T-cell (primary cell): ENCODE data around the gene YEATS2. TPM values are rescaled to one million over a fixed set of nuclear protein-coding genes. Genes with fewer than 3 reads are reported as not detected.

Source experiments
- ATAC-seq, 4 experiments: fragments of 200-7000 bp in 3 of 4; fragments of 150-1000 bp in 1 of 4; cut with Tn5 transposase; replicated peaks in 1 of 4; 1 replicate in 3 of 4; 2 replicates in 1 of 4; pipeline ENCODE4 v1.10.0; 2021; ENCODE audit warnings: moderate library complexity in 3 of 4, mild to moderate bottlenecking in 2 of 4, moderate number of reproducible peaks in 1 of 4
- CTCF ChIA-PET, 2 donors: fragments of 300-600 bp; sonication (Branson Sonifier 250); formaldehyde crosslinking; loops; one replicate each; lab custom pipeline; 2022; ENCODE audit warnings: antibody characterized with exemption in 2 of 2; lab: Charles Lee
- POLR2A ChIA-PET, 2 donors: fragments of 300-600 bp; sonication (Branson Sonifier 250); formaldehyde crosslinking; loops; one replicate each; lab custom pipeline; 2022; ENCODE audit warnings: antibody characterized with exemption in 2 of 2; lab: Charles Lee
- DNase-seq, 35 experiments: peaks; one replicate each; pipeline versions ENCODE4 v3.0.0 to v3.0.0-alpha.2; 2013 to 2023
- H3K27ac ChIP-seq: one replicate; pipeline ENCODE4 v1.5.1; 2013; ENCODE audit warnings: low read length
- H3K27me3 ChIP-seq, 2 experiments: replicated peaks in 1 of 2; 1 replicate in 1 of 2; 2 replicates in 1 of 2; pipeline versions ENCODE4 v1.6.1 to v1.7.0; 2013; ENCODE audit warnings: low read length in 1 of 2, mixed read lengths in 1 of 2; ENCODE audit not compliant: control insufficient read depth in 2 of 2, insufficient read depth in 2 of 2; ENCODE audit errors: extremely low read depth in 1 of 2
- H3K36me3 ChIP-seq, 2 donors: 1 replicate in 1 of 2; 2 replicates in 1 of 2; pipeline versions ENCODE4 v1.6.1 to v1.7.0; 2013; ENCODE audit warnings: low read length in 1 of 2; ENCODE audit not compliant: control insufficient read depth in 2 of 2, insufficient read depth in 1 of 2; ENCODE audit errors: extremely low read depth in 1 of 2
- H3K4me1 ChIP-seq, 2 experiments: 1 replicate in 1 of 2; 2 replicates in 1 of 2; pipeline versions ENCODE4 v1.6.1 to v1.7.0; 2013; ENCODE audit warnings: low read length in 2 of 2, mixed read lengths in 1 of 2; ENCODE audit not compliant: insufficient read depth in 2 of 2, control insufficient read depth in 1 of 2; ENCODE audit errors: extremely low read depth in 1 of 2
- H3K4me3 ChIP-seq, 2 donors: 1 replicate in 1 of 2; 2 replicates in 1 of 2; pipeline versions ENCODE4 v1.5.1 to v1.7.0; 2013; ENCODE audit warnings: mild to moderate bottlenecking in 2 of 2, low read length in 1 of 2, moderate library complexity in 1 of 2; ENCODE audit not compliant: control insufficient read depth in 1 of 2; ENCODE audit errors: extremely low read depth in 1 of 2
- H3K9me3 ChIP-seq: 2 replicates; pipeline ENCODE4 v1.7.0; 2013
- H3K27ac Mint-ChIP-seq, 2 donors: one replicate each; pipeline ENCODE4 v1.8.0; 2020 to 2021; ENCODE audit warnings: mild to moderate bottlenecking in 2 of 2, mixed read lengths in 2 of 2
- H3K27me3 Mint-ChIP-seq, 2 donors: one replicate each; pipeline ENCODE4 v1.8.0; 2021 to 2022; ENCODE audit warnings: mixed read lengths in 2 of 2
- H3K36me3 Mint-ChIP-seq: one replicate; pipeline ENCODE4 v1.8.0; 2021; ENCODE audit warnings: mixed read lengths
- H3K4me1 Mint-ChIP-seq, 3 donors: one replicate each; pipeline ENCODE4 v1.8.0; 2020 to 2022; ENCODE audit warnings: mixed read lengths in 3 of 3, mild to moderate bottlenecking in 1 of 3
- H3K4me3 Mint-ChIP-seq, 3 donors: one replicate each; pipeline ENCODE4 v1.8.0; 2020 to 2022; ENCODE audit warnings: mild to moderate bottlenecking in 3 of 3, mixed read lengths in 3 of 3, moderate library complexity in 3 of 3
- H3K9me3 Mint-ChIP-seq, 3 donors: one replicate each; pipeline ENCODE4 v1.8.0; 2020 to 2022; ENCODE audit warnings: mixed read lengths in 3 of 3
- WGBS: methylation state at CpG from one replicate; pipeline ENCODE4 v1.1.5; 2013; ENCODE audit warnings: missing lambda C conversion rate; ENCODE audit not compliant: insufficient coverage; 5-methylcytosine and 5-hydroxymethylcytosine counted together
- total RNA-seq, 35 experiments: library from RNA in 6 of 35; stranded (reverse) in 6 of 35; fragments of 120-200 nt in 1 of 35; gene quantifications; one replicate each; pipeline versions ENCODE4 v1.2.1 to v1.2.4 and lab custom pipeline; 2013 to 2026

YEATS2 gene
- total RNA-seq, 5 donors from 2014 or later (not counting 1 experiment from before 2014, with no cell fraction given): 23.8 to 26.2 (median 25.2) TPM

DNA sequence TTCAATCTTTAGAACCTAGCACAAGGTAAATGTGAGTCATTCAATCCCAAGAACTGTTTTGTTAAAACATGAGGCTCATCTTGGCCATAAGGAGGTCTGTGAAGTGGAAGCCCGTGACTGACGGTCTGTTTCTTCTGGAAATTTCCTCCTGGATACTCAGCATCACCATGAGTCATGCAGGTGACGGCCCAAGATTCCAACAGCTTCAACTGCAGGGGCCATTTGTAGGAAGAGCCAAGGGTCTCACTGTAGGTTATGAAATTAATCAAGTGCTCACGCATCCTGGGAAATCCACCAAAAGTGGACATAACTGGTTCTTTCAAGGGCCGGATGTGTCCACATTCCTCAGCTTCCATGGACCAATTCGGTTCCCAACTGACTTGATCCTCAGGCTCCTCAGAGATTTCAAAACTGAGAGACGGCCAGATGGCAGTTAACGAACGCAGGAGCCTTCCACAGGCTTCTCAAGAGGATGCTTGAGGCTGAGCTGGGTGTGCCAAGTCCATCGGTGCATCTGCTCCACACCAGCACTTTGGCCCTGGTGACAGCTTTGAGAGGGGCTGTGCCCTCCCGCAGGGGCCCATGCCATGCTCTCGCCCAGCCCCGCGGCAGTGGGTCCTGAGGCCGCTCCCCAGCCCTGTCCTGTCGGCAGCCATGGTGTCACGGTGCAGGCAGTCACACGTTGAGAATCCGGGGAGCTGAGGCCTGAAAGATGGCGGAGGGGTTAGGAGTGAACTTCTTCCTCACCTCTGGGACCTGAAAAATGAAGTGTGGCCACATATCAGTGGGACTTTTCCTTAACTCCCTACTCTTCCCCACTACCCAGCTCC lies 119.3 kb downstream of the YEATS2 start:
- ChIA-PET CTCF (no interaction called here), POLR2A (no interaction called here)
- H3K4me1 Mint-ChIP-seq: peaks cover 6 to 19% (median 16%) of the 10 kb centered on the region in 3 donors
- Histone ChIP-seq H3K27ac (no peak overlapping the region), H3K4me3 (no peak overlapping the region), H3K36me3 (peaks cover 5 to 6% of the 10 kb centered on the region in 2 donors), H3K27me3 (no peaks in the 10 kb centered on the region), H3K4me1 (peaks cover 0 to 20% of the 10 kb centered on the region in 2 experiments), H3K9me3 (no peaks in the 10 kb centered on the region)
- H3K27me3 Mint-ChIP-seq: no peaks in the 10 kb centered on the region
- no peak for ATAC-seq
- no peaks in the 10 kb centered on the region for H3K9me3 Mint-ChIP-seq
- no peak overlapping the region for H3K4me3 Mint-ChIP-seq
- peaks cover 9% of the 10 kb centered on the region for H3K36me3 Mint-ChIP-seq
- 82% methylated on average over 13 of the region's 20 CpGs for WGBS
- DNase-seq: no peak
- peak overlapping the region; percentile 71 to 90 for H3K27ac Mint-ChIP-seq

DNA sequence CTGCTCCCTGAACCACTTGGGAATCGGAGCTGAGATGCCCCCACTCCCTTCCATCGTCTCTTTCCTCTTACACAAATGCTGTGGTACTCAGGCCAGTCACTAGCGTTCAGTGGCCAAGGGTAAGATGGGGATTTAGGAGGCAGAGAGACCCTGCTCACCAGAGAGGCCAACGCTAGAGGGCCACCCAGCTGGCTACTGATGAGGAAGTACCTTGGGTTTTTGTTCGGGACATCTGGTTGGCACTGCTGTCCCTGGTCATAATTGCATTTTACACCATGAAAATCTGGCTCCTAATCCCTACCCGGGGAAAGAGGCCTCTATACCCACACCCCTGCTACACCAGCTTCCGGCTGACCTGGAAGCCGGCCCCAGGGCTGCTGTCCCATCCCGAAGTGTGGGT lies 120.0 kb downstream of the YEATS2 start:
- H3K27me3 ChIP-seq: peaks cover 0 to 2% of the 10 kb centered on the region in 2 experiments
- WGBS: 100% methylated on average over 1 of the region's 9 CpGs
- H3K36me3 ChIP-seq: peaks cover 5 to 6% of the 10 kb centered on the region in 2 donors
- H3K4me1 ChIP-seq: peaks cover 0 to 20% of the 10 kb centered on the region in 2 experiments
- no peak for DNase-seq
- no peaks in the 10 kb centered on the region for H3K9me3 ChIP-seq
- Mint-ChIP-seq H3K27ac (no peak overlapping the region), H3K4me1 (peaks cover 6 to 19% (median 18%) of the 10 kb centered on the region in 3 donors), H3K4me3 (no peak overlapping the region), H3K36me3 (peaks cover 7% of the 10 kb centered on the region), H3K9me3 (no peaks in the 10 kb centered on the region), H3K27me3 (no peaks in the 10 kb centered on the region)
- no peak for ATAC-seq
- ChIA-PET POLR2A (no interaction called here), CTCF (no interaction called here)
- H3K27ac ChIP-seq: no peak overlapping the region
- H3K4me3 ChIP-seq: no peak overlapping the region

DNA sequence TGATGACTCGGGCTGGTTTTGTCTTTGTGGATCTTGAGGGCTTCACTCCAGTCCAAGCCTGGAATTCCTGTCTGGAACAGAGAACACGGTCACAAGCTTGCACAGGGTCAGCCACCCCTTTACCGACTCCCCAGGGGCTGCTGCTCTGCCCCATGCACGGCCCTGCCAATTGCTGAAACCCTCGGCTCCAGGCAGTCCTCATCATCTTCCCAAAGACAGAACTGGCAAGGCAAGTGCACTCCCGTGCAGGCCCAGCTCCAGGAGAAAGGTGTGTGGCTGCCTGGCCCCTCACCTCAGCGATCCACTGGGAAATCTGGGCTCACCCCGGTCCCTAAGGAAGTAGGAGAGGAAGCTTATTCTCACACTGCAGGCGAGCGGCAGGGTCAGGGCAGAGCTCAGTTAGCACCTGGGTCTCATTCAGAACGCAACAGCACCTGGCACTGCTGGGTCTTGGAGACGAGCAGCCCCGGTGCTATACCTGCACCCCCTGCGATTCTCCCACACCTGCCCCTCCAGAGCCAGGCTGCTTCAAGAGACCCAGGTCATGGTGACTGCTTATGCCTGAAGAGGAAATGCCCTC lies 120.5 kb downstream of the YEATS2 start:
- Histone ChIP-seq H3K4me3 (no peak overlapping the region), H3K36me3 (peaks cover 2 to 6% of the 10 kb centered on the region in 2 donors), H3K9me3 (no peaks in the 10 kb centered on the region), H3K27me3 (peaks cover 0 to 5% of the 10 kb centered on the region in 2 experiments), H3K4me1 (peaks cover 0 to 20% of the 10 kb centered on the region in 2 experiments), H3K27ac (no peak overlapping the region)
- Mint-ChIP-seq H3K4me3 (no peak overlapping the region), H3K9me3 (no peaks in the 10 kb centered on the region), H3K27ac (no peak overlapping the region), H3K36me3 (peaks cover 6% of the 10 kb centered on the region), H3K27me3 (no peaks in the 10 kb centered on the region), H3K4me1 (peaks cover 6 to 19% (median 18%) of the 10 kb centered on the region in 3 donors)
- DNase-seq: no peak
- ChIA-PET CTCF (no interaction called here), POLR2A (interaction anchor here in 1 of 2 donors (0.6 kb wide), 1 partner anchor 13 kb away, joined by 3 read pairs; no protein-coding TSS in a partner anchor)
- no peak for ATAC-seq
- 89% methylated on average over 11 of the region's 14 CpGs for WGBS

DNA sequence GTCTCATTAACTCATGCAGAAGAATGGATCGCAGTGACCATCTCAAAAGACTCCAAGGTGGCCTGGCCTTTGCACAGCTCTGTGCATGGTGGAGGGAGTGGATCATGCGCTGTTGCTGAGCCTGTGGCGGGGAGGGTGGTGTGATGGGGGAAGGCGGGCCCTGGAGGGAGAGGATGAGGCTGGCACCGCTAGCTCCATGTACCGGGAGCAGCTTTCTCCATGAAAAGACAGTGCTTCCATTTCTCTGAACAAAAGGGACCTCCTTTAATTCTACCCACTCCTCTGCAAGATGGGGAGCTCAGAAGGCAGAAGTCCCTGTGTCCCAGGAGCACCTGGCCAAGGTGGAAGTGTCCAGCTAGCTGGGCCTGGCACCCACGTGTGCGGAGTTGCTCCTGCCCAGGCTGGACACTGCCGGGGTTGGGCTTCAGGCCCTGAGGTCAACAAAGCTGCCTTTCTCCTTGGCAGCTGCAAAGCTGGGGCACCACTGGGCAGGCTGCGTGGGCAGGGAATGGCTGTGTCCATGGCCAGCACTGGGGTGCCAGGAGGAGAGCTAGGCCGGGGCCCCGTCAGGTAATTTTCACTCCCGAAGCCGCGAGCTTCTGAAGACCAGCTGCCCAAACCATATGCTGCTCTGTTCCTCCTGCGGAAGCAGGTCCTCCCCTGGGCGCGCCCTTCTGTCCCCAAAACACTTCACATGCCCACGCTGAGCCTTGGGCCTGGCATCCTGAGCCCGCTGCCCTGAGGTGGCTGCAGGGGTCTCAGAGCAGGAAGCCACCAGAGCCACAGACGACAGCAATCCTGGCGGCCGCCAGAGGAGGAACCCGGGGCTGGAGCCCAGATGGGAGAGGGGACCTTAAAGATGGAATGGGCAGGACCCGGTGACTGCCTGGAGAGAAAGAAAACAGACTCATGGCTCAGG lies 121.4 kb downstream of the YEATS2 start:
- no peak for ATAC-seq
- CTCF ChIA-PET: no interaction called here
- Histone ChIP-seq H3K4me1 (peaks cover 3 to 23% of the 10 kb centered on the region in 2 experiments), H3K4me3 (no peak overlapping the region), H3K27ac (no peak overlapping the region), H3K36me3 (peaks cover 0 to 6% of the 10 kb centered on the region in 2 donors), H3K27me3 (peaks cover 0 to 7% of the 10 kb centered on the region in 2 experiments), H3K9me3 (no peaks in the 10 kb centered on the region)
- peaks cover 0 to 3% of the 10 kb centered on the region in 2 donors for H3K27me3 Mint-ChIP-seq
- no peak overlapping the region for H3K4me3 Mint-ChIP-seq
- peaks cover 9 to 23% (median 22%) of the 10 kb centered on the region in 3 donors for H3K4me1 Mint-ChIP-seq
- WGBS: 90% methylated on average over 16 of the region's 25 CpGs
- no peak overlapping the region for H3K27ac Mint-ChIP-seq
- no peaks in the 10 kb centered on the region for H3K9me3 Mint-ChIP-seq
- DNase-seq: no peak
- H3K36me3 Mint-ChIP-seq: peaks cover 6% of the 10 kb centered on the region
- POLR2A ChIA-PET: interaction anchor here in 1 of 2 donors (0.6 kb wide), 1 partner anchor 12 kb away, joined by 3 read pairs; no protein-coding TSS in a partner anchor

DNA sequence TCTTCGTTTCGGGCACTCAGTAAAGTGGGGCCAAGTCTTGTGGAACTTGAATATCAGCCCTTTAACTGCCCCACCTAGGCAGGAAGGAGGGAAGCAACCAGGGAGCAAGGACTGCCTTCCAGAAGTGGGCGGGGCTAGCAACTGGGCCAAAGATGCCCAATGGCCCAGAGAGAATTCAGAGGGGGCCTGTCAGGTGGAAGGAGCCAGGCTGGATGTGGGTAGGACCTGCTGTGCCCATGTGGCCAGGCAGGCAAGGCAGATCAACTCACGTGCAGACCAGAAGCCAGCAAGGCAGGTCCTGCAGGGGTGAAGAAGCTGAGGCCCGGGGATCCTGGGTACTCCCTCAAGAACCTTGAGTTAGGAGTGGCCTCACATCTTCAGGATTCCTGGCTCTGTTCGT lies 122.2 kb downstream of the YEATS2 start:
- Mint-ChIP-seq H3K4me3 (no peak overlapping the region), H3K27ac (no peak overlapping the region), H3K9me3 (no peaks in the 10 kb centered on the region), H3K36me3 (peaks cover 6% of the 10 kb centered on the region), H3K4me1 (peaks cover 15 to 30% (median 27%) of the 10 kb centered on the region in 3 donors), H3K27me3 (peaks cover 0 to 8% of the 10 kb centered on the region in 2 donors)
- Histone ChIP-seq H3K4me1 (peaks cover 9 to 29% of the 10 kb centered on the region in 2 experiments), H3K4me3 (no peak overlapping the region), H3K36me3 (peaks cover 0 to 6% of the 10 kb centered on the region in 2 donors), H3K9me3 (no peaks in the 10 kb centered on the region), H3K27ac (no peak overlapping the region), H3K27me3 (peaks cover 0 to 10% of the 10 kb centered on the region in 2 experiments)
- ATAC-seq: no peak
- WGBS: 80% methylated on average over 6 of the region's 6 CpGs
- CTCF ChIA-PET: no interaction called here
- POLR2A ChIA-PET: no interaction called here
- no peak for DNase-seq
